Measurements from ENCODE around the gene GLB1L. TPM values are rescaled to one million over a fixed set of nuclear protein-coding genes. Genes with fewer than 3 reads are reported as not detected.
"Not testable (repeated sequence)": the region's sequence is repeated elsewhere in the genome, so short reads cannot be mapped to it uniquely, and the experiment has no call there.

The GLB1L gene
- total RNA-seq (2014; rRNA removed; shearing (Covaris generic)) = 5.3 and 6.1 TPM in 2 replicates
- polyA plus RNA-seq (2015; cell fraction: cytosol; rRNA removed) = 9.7 and 13.6 TPM in 2 replicates
- polyA plus RNA-seq (2015; cell fraction: nucleus; rRNA removed) = 11.6 and 32.8 TPM in 2 replicates

- peak; percentile 89 for DNase-seq (ENCODE audit: low read depth, low spot score)
- in situ Hi-C loops (cut with HindIII; ENCODE audit: low pct_unique_long_range_greater_than_20kb, low sequenced_read_pairs) = no loop called here
Measured at GRCh38 chr2:219245148-219245898, at the start of gene GLB1L, which contains the start of gene STK16. Gene GLB1L (minus strand): TSS chr2:219245444. CDS start chr2:219243573, 1,871 bp downstream. Gene STK16 (plus strand): TSS chr2:219245479. CDS start chr2:219246000, 521 bp downstream.

DNA sequence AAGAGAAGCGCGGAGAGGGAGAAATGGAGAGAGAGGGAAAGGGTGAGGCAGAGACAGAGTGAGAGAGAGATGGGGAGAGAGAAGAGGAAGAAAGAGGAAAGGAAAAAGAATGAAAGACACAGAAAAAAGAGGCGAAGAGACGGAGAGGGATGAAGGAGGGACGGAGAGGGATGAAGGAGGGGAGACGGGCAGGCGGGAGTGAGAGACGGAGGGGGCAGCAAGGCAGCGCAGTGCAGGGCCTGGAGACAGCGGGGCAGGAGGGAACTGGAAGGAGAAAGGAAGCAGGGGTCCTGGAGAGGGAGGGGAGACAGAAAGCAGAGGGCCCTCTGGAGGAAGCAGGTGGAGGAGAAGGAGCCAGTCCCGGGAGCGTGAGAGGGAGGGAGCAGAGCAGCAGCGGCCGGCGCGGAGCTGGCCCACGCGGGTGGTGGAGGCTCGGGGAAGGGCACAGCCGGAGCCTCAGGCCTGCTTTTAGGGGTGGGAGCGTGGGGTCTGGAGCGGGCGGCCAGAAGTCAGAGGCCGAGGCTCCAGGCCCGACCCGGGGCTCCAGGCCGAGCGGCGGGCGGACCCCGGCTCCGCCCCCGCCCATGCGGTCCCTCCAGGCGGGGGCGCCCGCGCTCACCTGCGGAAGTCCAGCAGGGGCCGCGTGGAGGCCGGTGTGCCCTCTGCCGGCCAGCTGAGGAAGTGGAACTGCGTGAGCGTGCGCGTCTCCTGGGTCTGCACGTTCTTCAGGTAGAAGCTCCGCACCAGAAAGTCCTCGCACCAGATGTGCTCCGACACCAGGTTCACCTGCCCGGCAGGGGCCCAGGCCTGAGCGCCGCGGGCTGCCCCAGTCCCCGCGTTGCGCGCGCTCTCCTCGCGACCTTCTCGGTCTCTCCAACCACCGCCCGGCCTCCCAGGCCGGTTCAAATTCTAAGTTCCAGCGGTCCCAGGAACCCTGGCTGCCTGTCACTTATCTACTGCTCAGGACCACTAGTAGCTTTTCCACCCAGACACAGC, 49.4 kb upstream of the GLB1L start:
- peak; percentile 77 for DNase-seq (ENCODE audit: low read depth, low spot score)
- in situ Hi-C loops (cut with HindIII; ENCODE audit: low pct_unique_long_range_greater_than_20kb, low sequenced_read_pairs) = no loop called here

GRCh38 chr2:219293736-219294231, 48.5 kb upstream of the GLB1L start:
- DNase-seq (ENCODE audit: low read depth, low spot score) = no peak
- in situ Hi-C loops (cut with HindIII; ENCODE audit: low pct_unique_long_range_greater_than_20kb, low sequenced_read_pairs) = no loop called here

- in situ Hi-C loops (cut with HindIII; ENCODE audit: low pct_unique_long_range_greater_than_20kb, low sequenced_read_pairs) = no loop called here
- DNase-seq (ENCODE audit: low read depth, low spot score) = no peak
Measured at GRCh38 chr2:219292616-219293015, 47.4 kb upstream of the GLB1L start.

- in situ Hi-C loops (cut with HindIII; ENCODE audit: low pct_unique_long_range_greater_than_20kb, low sequenced_read_pairs) = no loop called here
- DNase-seq (ENCODE audit: low read depth, low spot score) = no peak
Measured at GRCh38 chr2:219291910-219292490, 46.8 kb upstream of the GLB1L start.

GRCh38 chr2:219291394-219291793, 46.1 kb upstream of the GLB1L start:
- DNase-seq (ENCODE audit: low read depth, low spot score) = no peak
- in situ Hi-C loops (cut with HindIII; ENCODE audit: low pct_unique_long_range_greater_than_20kb, low sequenced_read_pairs) = no loop called here

GRCh38 chr2:219290381-219291171, 45.3 kb upstream of the GLB1L start:
- in situ Hi-C loops (cut with HindIII; ENCODE audit: low pct_unique_long_range_greater_than_20kb, low sequenced_read_pairs) = no loop called here
- DNase-seq (ENCODE audit: low read depth, low spot score) = no peak

GRCh38 chr2:219289537-219290361, 44.5 kb upstream of the GLB1L start:
- in situ Hi-C loops (cut with HindIII; ENCODE audit: low pct_unique_long_range_greater_than_20kb, low sequenced_read_pairs) = no loop called here
- peak; percentile 52 for DNase-seq (ENCODE audit: low read depth, low spot score)

GRCh38 chr2:219289195-219289536, 43.9 kb upstream of the GLB1L start:
- in situ Hi-C loops (cut with HindIII; ENCODE audit: low pct_unique_long_range_greater_than_20kb, low sequenced_read_pairs) = no loop called here
- DNase-seq (ENCODE audit: low read depth, low spot score) = no peak

GRCh38 chr2:219287580-219288265, 42.5 kb upstream of the GLB1L start:
- no peak for DNase-seq (ENCODE audit: low read depth, low spot score)
- in situ Hi-C loops (cut with HindIII; ENCODE audit: low pct_unique_long_range_greater_than_20kb, low sequenced_read_pairs) = no loop called here

DNA sequence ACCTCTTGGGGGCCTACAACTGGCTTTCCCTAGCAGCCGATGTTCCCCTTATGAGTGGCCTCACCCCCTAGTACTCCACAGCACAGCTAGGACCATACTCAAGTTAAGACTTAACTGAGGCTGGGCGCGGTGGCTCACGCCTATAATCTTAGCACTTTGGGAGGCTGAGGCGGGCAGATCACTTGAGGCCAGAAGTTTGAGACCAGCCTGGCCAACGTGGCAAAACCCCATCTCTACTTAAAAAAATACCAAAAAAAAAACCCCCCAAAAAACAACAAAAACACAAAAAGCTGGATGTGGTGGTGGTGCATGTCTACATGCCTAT, 41.8 kb upstream of the GLB1L start:
- in situ Hi-C loops (cut with HindIII; ENCODE audit: low pct_unique_long_range_greater_than_20kb, low sequenced_read_pairs); DNase-seq (ENCODE audit: low read depth, low spot score): not testable (repeated sequence)

- in situ Hi-C loops (cut with HindIII; ENCODE audit: low pct_unique_long_range_greater_than_20kb, low sequenced_read_pairs) = no loop called here
- no peak for DNase-seq (ENCODE audit: low read depth, low spot score)
Measured at GRCh38 chr2:219286436-219287115, 41.3 kb upstream of the GLB1L start.

GRCh38 chr2:219285894-219286425, 40.7 kb upstream of the GLB1L start:
- DNase-seq (ENCODE audit: low read depth, low spot score) = no peak
- in situ Hi-C loops (cut with HindIII; ENCODE audit: low pct_unique_long_range_greater_than_20kb, low sequenced_read_pairs) = no loop called here

GRCh38 chr2:219285373-219285735, 40.1 kb upstream of the GLB1L start:
- no peak for DNase-seq (ENCODE audit: low read depth, low spot score)
- in situ Hi-C loops (cut with HindIII; ENCODE audit: low pct_unique_long_range_greater_than_20kb, low sequenced_read_pairs) = no loop called here

All from SK-MEL-5 (cell line).